Stimulated activated CD8-positive, alpha-beta memory T cell treated with anti-CD3 and anti-CD28 coated beads, Interleukin-7, amount 100 ng/mL, for 4 hours (primary cell): Measurements from ENCODE around the gene RAB26.

Experiments used
- DNase-seq, 2 donors: peaks; one replicate each; pipeline ENCODE4 v3.0.0-alpha.2; 2020; ENCODE audit warnings: low read depth in 2 of 2

The RAB26 gene

DNA sequence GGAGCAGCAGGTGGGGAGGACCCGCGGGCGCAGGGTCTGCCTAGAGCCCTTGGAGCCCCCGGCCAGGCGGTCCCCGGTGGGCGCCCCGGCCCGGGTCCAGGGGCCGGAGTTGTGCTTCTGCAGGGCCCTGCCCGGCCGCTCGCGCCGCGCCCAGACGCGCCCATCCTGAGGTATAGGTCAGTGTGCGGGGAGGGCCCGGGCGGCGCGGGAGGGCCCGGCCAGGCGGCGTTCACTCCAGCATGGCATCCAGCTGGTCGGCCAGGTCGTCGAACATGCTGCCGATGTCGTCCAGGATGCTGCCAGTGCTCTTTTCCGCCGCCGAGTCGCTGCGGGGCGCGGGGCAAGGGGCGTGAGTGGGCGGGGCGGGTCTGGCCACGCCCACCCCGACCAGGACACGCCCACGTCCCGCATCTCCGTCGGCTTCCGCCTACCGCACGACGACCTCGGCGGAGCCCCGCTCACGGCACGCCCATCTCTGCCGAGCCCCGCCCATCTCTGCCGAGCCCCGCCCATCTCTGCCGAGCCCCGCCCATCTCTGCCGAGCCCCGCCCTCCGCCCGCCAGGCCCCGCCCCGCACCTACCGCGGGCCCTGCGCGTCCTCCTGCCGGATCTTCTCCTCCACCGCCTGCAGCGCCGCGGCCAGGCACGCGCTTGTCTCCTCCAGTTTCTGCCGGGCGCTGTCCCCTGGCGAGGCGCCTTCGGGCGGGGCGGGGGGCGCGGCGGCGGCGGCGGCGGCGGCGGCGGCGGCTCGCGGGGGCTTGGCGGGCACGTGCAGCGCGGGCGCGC, 30.1 kb downstream of the RAB26 start:
- no peak for DNase-seq

GRCh38 chr16:2179107-2179501, 30.7 kb downstream of the RAB26 start:
- DNase-seq: no peak

DNA sequence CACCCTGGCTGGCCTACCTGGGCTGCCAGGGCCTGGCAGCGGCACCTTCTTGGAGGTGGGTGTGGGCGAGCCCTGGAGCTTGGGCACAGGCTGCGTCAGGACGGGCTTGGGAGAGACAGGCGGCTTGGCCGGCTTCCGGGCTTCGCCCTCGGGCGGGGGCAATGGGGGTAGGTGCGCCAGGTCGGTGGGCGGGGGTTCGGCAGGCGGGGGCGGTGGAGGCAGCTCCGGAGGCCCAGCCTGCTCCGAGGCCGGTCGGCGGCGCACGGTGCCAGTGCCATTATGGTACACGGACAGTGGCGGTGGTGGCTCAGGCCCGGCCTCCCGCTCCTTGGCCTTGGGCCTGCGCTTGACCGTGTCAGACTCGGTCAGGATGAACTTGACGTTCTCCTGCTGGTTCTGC, 31.2 kb downstream of the RAB26 start:
- DNase-seq: no peak

GRCh38 chr16:2180461-2180860, 32.0 kb downstream of the RAB26 start:
- no peak for DNase-seq

DNA sequence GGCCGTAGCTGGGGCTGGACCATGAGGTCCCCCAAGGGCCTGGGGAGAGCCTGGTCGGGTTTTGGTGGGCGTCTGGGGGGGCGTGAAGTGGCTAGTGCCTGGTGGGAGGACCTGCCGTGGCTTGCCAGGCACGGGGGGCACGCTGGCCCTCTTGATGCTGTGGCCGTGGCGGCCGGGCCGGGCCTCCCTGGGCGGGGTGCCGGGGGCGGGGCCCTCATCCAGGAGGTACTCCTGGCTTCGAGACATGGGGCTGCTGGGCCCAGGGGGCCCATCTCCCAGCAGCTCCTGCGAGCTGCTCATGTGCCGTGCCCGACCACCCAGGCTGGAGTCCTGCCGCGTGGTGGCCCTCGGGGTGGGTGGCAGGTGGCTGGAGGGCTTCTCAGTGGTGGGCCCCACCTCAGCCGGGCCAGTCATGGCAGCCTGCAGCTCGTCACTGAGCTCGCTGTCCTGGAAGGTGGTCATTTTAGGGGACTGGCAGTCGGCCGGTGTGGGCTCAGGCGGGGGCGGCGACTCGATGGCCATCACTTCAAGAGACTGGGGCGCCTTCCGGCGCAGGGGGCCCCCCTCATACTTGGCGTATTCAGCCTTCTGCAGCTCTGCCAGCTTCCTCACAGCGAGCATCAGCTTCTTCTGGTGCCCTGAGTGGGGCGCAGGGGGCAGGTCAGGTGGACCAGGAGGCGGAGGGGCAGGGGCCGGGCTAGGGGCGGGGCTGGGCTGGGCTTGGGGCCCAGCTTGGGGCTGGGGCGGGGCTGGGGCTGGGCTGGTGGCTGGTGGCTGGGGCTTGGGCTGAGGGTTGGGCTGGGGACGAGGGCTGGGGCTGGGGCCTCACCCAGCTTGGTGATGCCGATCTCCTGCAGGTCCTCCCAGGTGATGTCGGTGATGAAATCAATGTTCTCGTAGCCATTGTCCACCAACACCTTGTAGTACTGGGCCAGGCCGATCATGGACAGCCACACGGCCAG, 32.8 kb downstream of the RAB26 start:
- no peak for DNase-seq

GRCh38 chr16:2181952-2182351, 33.5 kb downstream of the RAB26 start:
- no peak for DNase-seq

- no peak for DNase-seq
These were observed 35.2 kb downstream of the RAB26 start for GRCh38 chr16:2183671-2184070.

DNA sequence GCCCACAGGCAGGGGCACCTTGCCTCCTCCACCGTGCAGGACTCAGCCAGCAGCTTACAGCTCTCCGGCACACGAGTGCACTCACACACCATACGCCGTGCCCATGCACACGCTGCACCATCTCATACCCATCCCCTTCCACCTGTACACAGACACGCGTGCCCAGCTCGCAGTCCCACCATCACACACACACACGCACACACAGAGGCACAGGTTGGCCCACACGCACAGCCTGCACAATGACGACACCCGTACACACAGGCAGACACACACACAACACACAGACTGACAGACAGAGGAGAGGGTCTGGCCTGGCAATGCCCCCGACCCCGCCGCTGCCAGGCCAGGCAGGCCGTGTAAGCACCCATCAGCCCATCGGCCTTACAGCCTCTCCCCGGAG, 35.9 kb downstream of the RAB26 start:
- DNase-seq: no peak

DNA sequence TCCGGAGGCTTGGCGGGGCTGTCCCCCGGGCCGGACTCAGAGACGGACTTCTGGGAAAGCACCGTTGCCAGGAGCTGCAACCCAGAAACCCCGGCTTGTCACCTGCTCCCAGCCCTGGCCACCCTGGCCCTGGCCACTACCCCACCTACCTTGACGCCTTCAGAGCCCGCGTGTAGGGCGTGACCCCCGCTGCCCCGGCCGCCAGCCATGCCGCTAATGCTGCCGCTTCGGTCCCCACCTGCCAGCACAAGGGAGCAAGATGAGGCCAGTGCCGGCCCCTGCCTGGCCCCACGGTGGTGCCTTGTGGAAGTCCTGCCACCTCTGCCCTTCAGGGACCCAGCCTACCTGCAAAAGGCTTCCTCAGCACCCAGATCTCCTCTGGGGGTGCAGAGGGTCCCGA, 36.5 kb downstream of the RAB26 start:
- no peak for DNase-seq

DNA sequence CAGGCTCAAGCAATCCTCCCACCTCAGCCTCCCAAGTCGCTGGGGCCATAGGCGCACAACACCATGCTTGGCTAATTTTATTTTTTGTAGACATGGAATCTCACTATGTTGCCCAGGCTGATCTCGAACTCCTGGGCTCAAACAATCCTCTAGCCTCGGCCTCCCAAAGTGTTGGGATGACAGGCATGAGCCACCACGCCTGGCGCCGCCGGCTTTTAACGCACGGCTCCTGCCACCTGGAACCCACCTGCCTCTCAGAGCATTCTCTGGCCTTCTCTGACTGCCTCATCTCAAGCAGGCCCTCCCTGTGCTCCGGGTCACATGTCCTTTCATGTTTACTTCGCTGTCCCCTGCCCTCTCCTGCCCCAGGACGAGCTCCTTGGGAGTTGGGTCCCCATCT, 37.6 kb downstream of the RAB26 start:
- DNase-seq: no peak

DNA sequence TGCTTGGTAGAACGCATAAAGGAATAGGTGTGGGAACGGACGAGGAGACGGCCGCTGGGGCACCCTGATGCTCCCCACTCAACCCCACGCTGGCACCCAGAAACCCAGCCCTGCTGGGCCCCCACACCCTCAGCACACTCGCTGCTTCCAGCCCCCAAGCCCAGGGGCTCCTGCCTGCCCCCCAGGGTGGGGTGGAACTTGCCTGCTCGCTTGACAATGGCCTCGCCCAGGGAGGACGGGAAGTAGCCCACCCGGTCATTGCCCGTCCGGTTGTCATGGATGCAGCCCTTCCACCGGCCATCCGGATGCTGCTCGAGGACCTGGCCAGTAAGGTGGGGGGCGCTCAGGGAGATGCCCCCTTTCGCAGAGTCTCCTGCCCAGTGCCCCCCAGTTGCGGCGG, 38.1 kb downstream of the RAB26 start:
- DNase-seq: no peak

DNA sequence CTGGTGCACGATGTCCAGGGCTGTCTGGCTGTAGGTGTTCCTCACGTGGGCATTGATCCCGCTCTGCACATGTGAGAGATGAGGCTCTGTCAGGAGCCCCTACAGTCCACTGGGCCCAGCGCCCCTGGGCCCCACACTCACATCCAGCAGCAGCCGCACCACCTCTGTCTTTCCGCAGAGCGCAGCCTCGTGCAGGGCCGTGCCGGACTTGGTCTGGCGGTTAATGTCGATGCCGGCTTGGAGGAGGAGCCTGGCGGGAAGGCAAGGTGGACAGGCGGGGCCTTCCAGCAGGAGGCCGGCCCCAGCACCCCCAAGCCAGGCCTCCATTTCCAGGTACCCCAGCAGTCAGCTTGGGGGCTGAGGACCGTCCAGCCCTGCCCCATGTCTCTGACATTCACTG, 38.8 kb downstream of the RAB26 start:
- no peak for DNase-seq

DNA sequence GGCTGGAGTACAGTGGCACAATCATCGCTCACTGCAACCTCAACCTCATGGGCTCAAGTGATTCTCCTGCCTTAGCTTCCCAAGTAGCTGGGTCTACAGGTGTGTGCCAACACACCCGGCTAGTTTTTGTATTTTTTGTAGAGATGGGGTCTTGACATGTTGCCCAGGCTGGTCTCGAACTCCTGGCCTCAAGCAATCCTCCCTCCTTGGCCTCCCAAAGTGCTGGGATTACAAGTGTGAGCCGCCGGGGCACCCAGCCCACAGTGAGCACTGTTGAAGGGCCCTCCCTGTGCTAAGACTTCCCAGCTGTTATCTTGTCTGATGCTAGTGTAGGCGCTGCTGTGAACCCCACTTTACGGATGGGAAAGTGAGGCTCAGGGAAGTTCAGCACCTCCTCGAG, 40.0 kb downstream of the RAB26 start:
- DNase-seq: no peak

DNA sequence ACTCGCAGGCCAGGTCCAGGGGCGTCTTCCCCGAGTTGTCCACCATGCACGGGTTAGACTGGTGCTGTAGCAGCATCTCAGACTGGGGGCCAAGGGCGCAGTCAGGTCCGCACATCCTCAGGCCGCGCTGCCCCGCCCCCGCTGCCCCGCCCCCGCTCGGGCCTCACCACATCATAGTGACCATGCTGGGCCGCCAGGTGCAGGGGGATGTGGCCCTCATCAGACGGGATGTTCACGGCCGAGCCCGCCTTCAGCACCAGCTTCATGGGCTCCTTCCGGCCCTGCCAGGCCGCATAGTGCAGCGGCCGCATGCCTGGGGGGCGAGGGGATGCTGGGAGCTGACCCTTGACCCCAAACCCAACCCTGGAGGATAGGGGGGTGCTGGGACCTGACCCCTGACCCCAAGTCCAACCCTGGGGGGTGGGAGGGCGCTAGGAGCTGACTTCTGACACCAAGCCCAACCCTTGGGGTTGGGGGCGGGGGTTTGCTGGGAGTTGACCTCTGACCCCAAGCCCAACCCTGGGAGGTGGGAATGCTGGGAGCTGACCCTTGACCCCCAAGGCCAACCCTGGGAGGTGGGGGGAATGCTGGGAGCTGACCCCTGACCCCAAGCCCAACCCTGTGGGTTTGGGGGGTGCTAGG, 40.9 kb downstream of the RAB26 start:
- no peak for DNase-seq

- no peak for DNase-seq
These were observed 41.7 kb downstream of the RAB26 start for GRCh38 chr16:2190002-2190658.

DNA sequence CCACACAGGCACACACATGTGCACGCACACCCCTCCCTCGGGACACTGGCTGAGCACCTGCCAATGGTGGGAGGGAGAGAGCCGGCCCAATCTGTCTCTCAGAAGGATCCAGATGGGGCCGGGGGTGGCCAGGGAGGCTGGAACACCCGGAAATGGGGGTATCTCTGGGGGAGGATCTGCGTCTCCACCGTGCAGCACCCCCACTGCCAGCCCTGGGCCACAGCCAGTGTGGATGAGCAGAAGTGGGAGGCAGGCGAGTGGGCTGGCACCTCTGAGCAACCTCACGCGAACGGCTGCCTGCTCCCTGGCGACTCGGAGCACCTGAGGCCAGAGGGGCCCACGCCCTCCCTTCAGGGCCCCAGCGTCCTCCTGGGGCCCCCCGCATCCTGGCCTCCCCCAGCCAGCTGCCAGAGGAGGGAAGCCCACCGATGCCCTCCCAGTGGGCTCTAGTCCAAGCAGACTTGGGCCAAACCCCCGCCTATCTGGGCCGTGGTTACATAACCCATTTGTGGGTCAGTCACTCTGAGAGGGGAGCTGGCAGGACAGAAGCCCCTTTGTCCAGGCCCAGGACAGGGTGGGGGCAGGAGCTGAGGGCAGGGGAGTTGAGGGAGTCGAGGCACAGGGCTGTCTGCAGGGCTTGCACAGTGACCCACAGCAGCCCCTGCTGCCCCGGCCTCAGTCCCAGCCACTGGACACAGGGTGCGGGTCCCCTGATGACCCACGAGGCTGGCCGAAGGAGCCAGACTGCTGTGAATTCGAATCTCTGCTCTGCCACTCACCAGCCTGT, 42.4 kb downstream of the RAB26 start:
- DNase-seq: no peak

DNA sequence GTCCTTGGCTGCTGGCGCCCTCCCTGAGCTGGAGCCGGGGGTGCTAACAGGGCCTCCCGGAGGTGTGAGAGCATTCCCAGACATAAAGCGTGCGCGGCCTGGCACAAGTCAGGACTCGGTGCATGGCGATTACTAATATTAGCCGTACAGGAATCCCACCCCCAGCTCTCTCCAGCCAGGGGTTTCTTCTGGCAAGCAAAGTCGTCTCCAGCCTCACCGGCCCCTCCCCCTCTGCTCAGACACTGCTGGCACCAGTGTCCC, 43.0 kb downstream of the RAB26 start:
- no peak for DNase-seq

DNA sequence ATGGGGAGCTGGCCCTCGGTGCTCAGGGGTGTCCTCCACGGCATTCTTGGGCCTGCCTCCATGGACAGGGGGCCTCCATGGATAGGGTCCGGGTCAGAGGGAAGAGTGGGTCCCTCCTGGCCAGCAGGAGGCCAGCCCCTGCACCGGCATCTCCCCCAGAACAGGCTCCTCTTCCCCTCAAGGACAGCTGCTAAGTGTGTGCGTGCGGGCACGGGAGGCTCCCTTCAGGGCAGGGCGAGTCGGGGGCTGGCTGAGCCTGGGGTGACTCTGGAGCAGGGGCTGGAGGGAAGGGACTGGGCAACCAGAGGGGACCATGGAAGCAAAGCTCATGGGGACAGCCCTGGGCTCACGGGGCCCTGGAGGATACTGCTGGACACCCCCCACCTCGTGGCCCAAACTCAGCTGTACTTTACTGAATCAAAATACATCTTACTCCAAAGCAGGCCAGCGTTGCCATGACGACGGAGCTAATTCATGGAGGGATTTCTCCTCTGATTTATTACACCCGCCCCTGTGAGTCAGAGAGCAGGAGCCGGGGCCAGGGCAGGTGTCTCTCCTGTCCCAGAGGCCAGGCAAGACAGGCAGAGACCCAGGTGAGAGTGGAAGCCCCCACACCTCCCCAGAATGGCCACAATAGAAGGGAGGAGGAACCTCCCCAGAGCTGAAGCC, 45.9 kb downstream of the RAB26 start:
- no peak for DNase-seq

DNA sequence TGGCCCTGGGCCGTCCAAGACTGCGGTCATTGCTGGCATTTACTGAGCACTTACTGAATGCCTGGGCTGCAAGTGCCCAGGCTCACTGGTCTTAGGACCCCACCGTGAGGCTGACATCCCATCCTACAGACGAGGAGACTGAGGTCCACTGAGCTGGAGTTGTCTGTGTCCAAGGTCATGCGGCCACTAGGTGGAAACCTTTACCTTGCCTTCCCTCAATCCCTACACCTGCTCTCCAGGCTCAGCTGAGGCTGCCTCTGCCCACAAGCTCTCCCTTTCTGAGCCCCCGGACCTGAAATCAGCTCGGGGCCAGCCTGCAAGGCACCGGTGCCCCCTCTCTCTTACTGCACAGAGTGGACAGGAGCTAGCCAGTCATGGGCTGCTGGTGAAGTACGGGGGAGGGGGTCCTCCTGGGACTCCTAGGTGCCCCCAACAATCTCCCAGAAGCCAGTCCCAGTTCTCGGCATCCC, 46.5 kb downstream of the RAB26 start:
- DNase-seq: peak in 1 of 2 donors; percentile 8

DNA sequence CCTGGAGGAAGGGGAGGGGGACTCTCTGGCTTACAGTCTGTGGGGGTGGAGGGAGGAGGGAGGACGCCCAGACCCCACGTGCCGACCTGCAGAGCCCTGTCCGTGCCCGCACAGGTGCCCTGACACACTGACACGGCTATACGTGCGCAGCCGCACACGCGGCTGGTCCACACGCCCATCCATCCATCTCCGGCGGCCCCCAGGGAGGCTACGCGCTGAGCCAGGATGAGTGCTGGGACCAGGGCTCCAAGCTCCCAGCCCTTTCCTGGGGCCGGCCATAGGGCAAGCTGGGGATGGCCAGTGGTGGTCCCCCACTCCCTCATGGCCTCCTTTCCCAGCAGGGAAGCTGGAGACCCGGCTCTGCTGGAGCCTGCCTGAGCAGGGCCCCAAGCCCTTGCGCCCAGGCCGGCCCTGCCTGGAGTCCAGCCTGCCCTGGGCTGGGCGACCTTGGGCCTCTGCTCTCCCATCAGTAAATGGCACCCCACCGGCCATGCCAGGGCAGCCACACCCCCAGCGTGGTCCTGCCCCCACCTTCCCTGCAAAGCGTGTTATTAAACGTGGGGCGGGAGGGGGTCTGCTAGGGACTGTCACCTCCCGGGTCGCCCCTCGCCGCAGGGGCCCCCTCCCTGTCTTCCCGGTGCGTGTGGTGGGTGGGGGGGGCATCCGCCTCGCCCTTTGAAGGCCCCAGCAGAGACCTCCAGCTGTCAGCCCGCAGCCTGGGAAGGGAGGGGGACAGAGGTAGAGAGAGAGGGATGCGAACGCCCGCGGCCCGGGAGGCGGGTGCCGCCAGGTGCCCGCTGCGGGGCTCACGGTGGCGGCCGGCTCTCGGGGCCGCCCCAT, 47.1 kb downstream of the RAB26 start:
- no peak for DNase-seq
